Gastroesophageal sphincter (tissue), 4 donors: ENCODE results near the gene ZNF280D. TPM values are rescaled to one million over a fixed set of nuclear protein-coding genes. Genes with fewer than 3 reads are reported as not detected.

ENCODE experiments used
- ATAC-seq: fragments of 150-250 bp; one replicate; pipeline ENCODE4 v1.9.1; 2016; ENCODE audit warnings: mild to moderate bottlenecking, moderate library complexity
- H3K27ac ChIP-seq, 4 donors: fragments of 200-600 bp; sonication (generic) in 3 of 4; 1 replicate in 3 of 4; 2 replicates in 1 of 4; pipeline ENCODE4 v1.5.1; 2016 to 2019
- H3K27me3 ChIP-seq: fragments of 200-600 bp; sonication (generic); one replicate; pipeline ENCODE4 v1.5.1; 2019
- H3K36me3 ChIP-seq, 2 donors: fragments of 200-600 bp; sonication (generic); one replicate each; pipeline ENCODE4 v1.5.1; 2019; ENCODE audit warnings: control low read depth in 1 of 2
- H3K4me1 ChIP-seq, 3 donors: fragments of 200-600 bp; sonication (generic); 1 replicate in 2 of 3; 2 replicates in 1 of 3; pipeline ENCODE4 v1.5.1; 2016 to 2019; ENCODE audit warnings: control low read depth in 2 of 3
- H3K4me3 ChIP-seq, 2 donors: fragments of 200-600 bp; sonication (generic); one replicate each; pipeline ENCODE4 v1.5.1; 2019; ENCODE audit warnings: mild to moderate bottlenecking in 1 of 2, moderate library complexity in 1 of 2
- H3K9me3 ChIP-seq, 3 donors: fragments of 200-600 bp; sonication (generic); one replicate each; pipeline ENCODE4 v1.5.1; 2017 to 2019; ENCODE audit warnings: control low read depth in 2 of 3
- CTCF ChIP-seq, 4 experiments: fragments of 200-600 bp in 2 of 4; fragments of 450-650 bp in 2 of 4; sonication (generic) in 1 of 4; IDR thresholded peaks; one replicate each; pipeline ENCODE4 v1.5.1; 2017 to 2019; ENCODE audit warnings: antibody characterized with exemption in 4 of 4, mild to moderate bottlenecking in 2 of 4, moderate library complexity in 2 of 4
- EP300 ChIP-seq: sonication (generic); formaldehyde crosslinking; IDR thresholded peaks from one replicate; pipeline ENCODE4 v1.6.1; 2017; ENCODE audit warnings: antibody characterized with exemption, mild to moderate bottlenecking
- POLR2A ChIP-seq, 2 donors: fragments of 450-650 bp; IDR thresholded peaks; one replicate each; pipeline ENCODE4 v1.6.1; 2017; ENCODE audit warnings: antibody characterized with exemption in 2 of 2, mild to moderate bottlenecking in 2 of 2, moderate library complexity in 1 of 2
- POLR2AphosphoS5 ChIP-seq: sonication (generic); formaldehyde crosslinking; IDR thresholded peaks from one replicate; pipeline ENCODE4 v1.6.1; 2017; ENCODE audit warnings: antibody characterized with exemption
- WGBS, 2 donors: methylation state at CpG; one replicate each; pipeline ENCODE4 v1.1.5; 2018; ENCODE audit warnings: low coverage in 1 of 2; 5-methylcytosine and 5-hydroxymethylcytosine counted together
- total RNA-seq, 4 donors: library from RNA; depleted of rRNA; stranded (reverse); fragments of >200 nt; gene quantifications; one replicate each; pipeline ENCODE4 v1.1.0, GENCODE V29; 2016

ZNF280D gene
- total RNA-seq, 4 donors from 2014 or later, result 51.3 to 139 (median 69.1) TPM

GRCh38 chr15:56749982-56750381, 16.7 kb upstream of the ZNF280D start:
- no peaks in the 10 kb centered on the region for H3K9me3 ChIP-seq
- no peak overlapping the region for H3K4me3 ChIP-seq
- H3K27me3 ChIP-seq, result no peaks in the 10 kb centered on the region
- peaks cover 0 to 19% (median 7%) of the 10 kb centered on the region in 3 donors for H3K4me1 ChIP-seq
- H3K36me3 ChIP-seq, result no peaks in the 10 kb centered on the region
- TF ChIP-seq EP300 (no peak), POLR2AphosphoS5 (peak; percentile 56)
- WGBS, 2 donors, result 57 to 82% methylated on average over 1 of the region's 1 CpG
- peak overlapping the region in 2 of 4 donors; percentile 16 to 18 for H3K27ac ChIP-seq
- peak; percentile 86 for ATAC-seq

- H3K27me3 ChIP-seq, result no peaks in the 10 kb centered on the region
- no peak overlapping the region for H3K4me3 ChIP-seq
- H3K4me1 ChIP-seq, result peaks cover 0 to 8% (median 0%) of the 10 kb centered on the region in 3 donors
- TF ChIP-seq EP300, result no peak
- no peak for TF ChIP-seq POLR2A (IDR thresholded peaks at IDR 0.05)
- no peak for TF ChIP-seq CTCF (IDR thresholded peaks at IDR 0.05)
- TF ChIP-seq POLR2AphosphoS5, result no peak
- 65 to 68% methylated on average over 5 of the region's 5 CpGs for whole genome bisulfite sequencing, 2 donors
- no peak overlapping the region for H3K27ac ChIP-seq
- no peaks in the 10 kb centered on the region for H3K36me3 ChIP-seq
- no peak for ATAC-seq
- no peaks in the 10 kb centered on the region for H3K9me3 ChIP-seq
These were observed 11.7 kb upstream of the ZNF280D start for GRCh38 chr15:56744701-56745683.

- no peaks in the 10 kb centered on the region for H3K9me3 ChIP-seq
- TF ChIP-seq CTCF (IDR thresholded peaks at IDR 0.05) (no peak), POLR2A (IDR thresholded peaks at IDR 0.05) (no peak), EP300 (no peak), POLR2AphosphoS5 (no peak)
- H3K36me3 ChIP-seq, result no peaks in the 10 kb centered on the region
- no peaks in the 10 kb centered on the region for H3K27me3 ChIP-seq
- no peak for ATAC-seq
- 59 to 82% methylated on average over 1 to 2 of the region's 2 CpGs for WGBS, 2 donors
- H3K27ac ChIP-seq, result no peak overlapping the region
- H3K4me1 ChIP-seq, result peaks cover 0 to 17% (median 9%) of the 10 kb centered on the region in 3 donors
- no peak overlapping the region for H3K4me3 ChIP-seq
These were observed 8.2 kb upstream of the ZNF280D start for GRCh38 chr15:56741541-56741940.

GRCh38 chr15:56739964-56740640, 6.8 kb upstream of the ZNF280D start:
- Histone ChIP-seq H3K4me1 (peaks cover 0 to 22% (median 9%) of the 10 kb centered on the region in 3 donors), H3K27ac (no peak overlapping the region), H3K9me3 (no peaks in the 10 kb centered on the region), H3K36me3 (no peaks in the 10 kb centered on the region), H3K27me3 (no peaks in the 10 kb centered on the region), H3K4me3 (no peak overlapping the region)
- no peak for ATAC-seq
- no peak for TF ChIP-seq CTCF (IDR thresholded peaks at IDR 0.05)
- TF ChIP-seq EP300, result no peak
- no peak for TF ChIP-seq POLR2AphosphoS5
- TF ChIP-seq POLR2A (IDR thresholded peaks at IDR 0.05), result no peak

GRCh38 chr15:56739474-56739873, 6.2 kb upstream of the ZNF280D start:
- Histone ChIP-seq H3K9me3 (peaks cover 0 to under 1% (median 0%) of the 10 kb centered on the region in 3 donors), H3K4me1 (peaks cover 0 to 22% (median 9%) of the 10 kb centered on the region in 3 donors), H3K36me3 (no peaks in the 10 kb centered on the region), H3K4me3 (no peak overlapping the region), H3K27ac (no peak overlapping the region), H3K27me3 (no peaks in the 10 kb centered on the region)
- ATAC-seq, result no peak
- WGBS, 2 donors, result 91 to 92% methylated on average over 3 to 4 of the region's 4 CpGs
- no peak for TF ChIP-seq POLR2A (IDR thresholded peaks at IDR 0.05)
- no peak for TF ChIP-seq EP300
- no peak for TF ChIP-seq CTCF (IDR thresholded peaks at IDR 0.05)
- TF ChIP-seq POLR2AphosphoS5, result no peak
